Heart left ventricle (tissue), 16 donors: ENCODE data around the gene G3BP1. TPM values are rescaled to one million over a fixed set of nuclear protein-coding genes. Genes with fewer than 3 reads are reported as not detected.

ENCODE experiments used
- ATAC-seq, 4 donors: fragments of 200-7000 bp; cut with Tn5 transposase; one replicate each; pipeline ENCODE4 v1.9.1; 2020 to 2022; ENCODE audit warnings: moderate library complexity in 4 of 4, mild to moderate bottlenecking in 3 of 4, moderate number of reproducible peaks in 1 of 4
- DNase-seq, 5 donors: peaks; one replicate each; pipeline ENCODE4 v3.0.0-alpha.2; 2020
- H3K27ac ChIP-seq, 12 donors: fragments of 200-600 bp; sonication (generic) in 4 of 12; one replicate each; pipeline versions ENCODE4 v1.5.0 to v1.8.0; 2016 to 2022; ENCODE audit warnings: mild to moderate bottlenecking in 2 of 12
- H3K27me3 ChIP-seq, 9 donors: fragments of 200-600 bp; sonication (generic) in 2 of 9; one replicate each; pipeline versions ENCODE4 v1.5.1 to v1.8.0; 2016 to 2022; ENCODE audit warnings: mild to moderate bottlenecking in 3 of 9
- H3K36me3 ChIP-seq, 9 donors: fragments of 200-600 bp; sonication (generic) in 2 of 9; one replicate each; pipeline versions ENCODE4 v1.5.0 to v1.8.0; 2018 to 2022; ENCODE audit warnings: mild to moderate bottlenecking in 2 of 9
- H3K4me1 ChIP-seq, 12 donors: fragments of 200-600 bp; sonication (generic) in 4 of 12; one replicate each; pipeline versions ENCODE4 v1.5.0 to v1.8.0; 2016 to 2022; ENCODE audit warnings: mild to moderate bottlenecking in 3 of 12
- H3K4me3 ChIP-seq, 12 donors: fragments of 200-600 bp; sonication (generic) in 4 of 12; one replicate each; pipeline versions ENCODE4 v1.5.0 to v1.8.0; 2017 to 2022; ENCODE audit warnings: mild to moderate bottlenecking in 9 of 12, moderate library complexity in 4 of 12
- H3K9me3 ChIP-seq, 12 donors: fragments of 200-600 bp; sonication (generic) in 4 of 12; one replicate each; pipeline versions ENCODE4 v1.5.0 to v1.8.0; 2016 to 2022; ENCODE audit warnings: mild to moderate bottlenecking in 1 of 12
- CTCF ChIP-seq, 12 donors: fragments of 200-600 bp; sonication (generic) in 4 of 12; IDR thresholded peaks; one replicate each; pipeline versions ENCODE4 v1.5.0 to v1.8.0; 2018 to 2022; ENCODE audit warnings: antibody characterized with exemption in 12 of 12, mild to moderate bottlenecking in 5 of 12
- POLR2A ChIP-seq, 2 donors: fragments of 450-650 bp; IDR thresholded peaks; one replicate each; pipeline ENCODE4 v1.6.1; 2017; ENCODE audit warnings: antibody characterized with exemption in 2 of 2, mild to moderate bottlenecking in 2 of 2, moderate library complexity in 2 of 2
- WGBS, 4 donors: extraction: QIAGEN DNeasy Blood & Tissue Kit in 2 of 4; methylation state at CpG; one replicate each; pipeline versions ENCODE4 v1.1.5 to v1.1.7; 2013 to 2018; 5-methylcytosine and 5-hydroxymethylcytosine counted together
- intact Hi-C, 10 donors: fragments of 100-400 bp; cut with DNase I; formaldehyde crosslinking; loops; one replicate each; pipeline versions ENCODE4 v1.11.1 to v1.14.2; 2022
- polyA plus RNA-seq, 2 donors: library from polyadenylated mRNA; stranded (reverse); fragments of 200-250 nt; gene quantifications; one replicate each; pipeline ENCODE4 v1.2.3, GENCODE V29; 2013
- total RNA-seq, 9 donors: library from RNA; depleted of rRNA in 2 of 9; stranded (reverse); fragments of >200 nt in 2 of 9; fragmentation: NEBNext Ultra II Directional in 3 of 9; extraction: Animal tissue kit (Norgen Biotek cat#: 25700) in 3 of 9; gene quantifications; one replicate each; pipeline versions ENCODE4 v1.1.0 to v1.2.4, GENCODE V29; 2016 to 2023
- donor health status: ischemic (EF 13 %, LVEDD 7.1; RV severe dilation, severe dysfunction).
- donor health status: healthy with polysubstance abuse.
- donor health status: DM: no; HTN: yes; CAD: no.
- donor health status: DM: no; HTN: no; CAD: no.
- donor health status: ischemic (EF 25% LVEDD 6.9; RV normal size, moderate dysfunction).
- donor health status: ischemic (EF 25% LVEDD 5.7; RV mildly dilated, moderate dysfunction).
- donor health status: healthy.
- donor health status: DM: yes; HTN: yes; CAD: no.
- donor health status: ischemic (EF 35%, LVEDD 5.7; RV mildly dilated, moderate dysfunction).
- donor health status: nonischemic (EF 11% LVEDD 7.7; RV severe dilation, severe dysfunction).
- donor health status: DM: yes; HTN: yes; CAD: no.
- donor health status: PGD.
- donor health status: ischemic (EF 29% LVEDD 5.4; RV normal size, mild dysfunction).
- donor health status: nonischemic (EF 23%, LVEDD 6.1; RV moderate dilation, normal function).

The G3BP1 gene
- total and polyA plus RNA-seq, 11 donors, result 12.7 to 133 (median 96.4) TPM

GRCh38 chr5:151773951-151774350 lies 2.2 kb downstream of the G3BP1 start:
- DNase-seq (no peak), ATAC-seq (no peak)
- H3K4me1 ChIP-seq, result peaks cover 2 to 75% (median 60%) of the 10 kb centered on the region in 12 donors
- H3K9me3 ChIP-seq, result no peaks in the 10 kb centered on the region
- H3K36me3 ChIP-seq, result peaks cover 0 to 29% (median 6%) of the 10 kb centered on the region in 9 donors
- H3K27ac ChIP-seq, result peak overlapping the region in 7 of 12 donors; percentile 23 to 90 (median 87)
- H3K27me3 ChIP-seq, result no peaks in the 10 kb centered on the region
- 5 to 8% (median 7%) methylated on average over 3 of the region's 3 CpGs for WGBS, 4 donors
- intact Hi-C loops, result loop anchor here in 1 of 10 donors (5.0 kb wide), 1 partner anchor 38 kb away; no protein-coding TSS in a partner anchor
- TF ChIP-seq CTCF (IDR thresholded peaks at IDR 0.05) (no peak), POLR2A (IDR thresholded peaks at IDR 0.05) (no peak)
- H3K4me3 ChIP-seq, result peak overlapping the region in 11 of 12 donors; percentile 63 to 93 (median 76)

GRCh38 chr5:151775025-151775606 lies 3.4 kb downstream of the G3BP1 start:
- peak overlapping the region in 3 of 12 donors; percentile 76 to 85 (median 78) for H3K4me3 ChIP-seq
- peaks cover 0 to 31% (median 6%) of the 10 kb centered on the region in 9 donors for H3K36me3 ChIP-seq
- H3K9me3 ChIP-seq, result no peaks in the 10 kb centered on the region
- TF ChIP-seq CTCF (IDR thresholded peaks at IDR 0.05) (no peak), POLR2A (IDR thresholded peaks at IDR 0.05) (no peak)
- H3K27ac ChIP-seq, result peak overlapping the region in 4 of 12 donors; percentile 0 to 90 (median 54)
- no peak for DNase-seq
- 22 to 36% (median 29%) methylated on average over 3 of the region's 3 CpGs for WGBS, 4 donors
- intact Hi-C loops, result no loop called here
- H3K27me3 ChIP-seq, result no peaks in the 10 kb centered on the region
- ATAC-seq, result no peak
- peaks cover 2 to 84% (median 64%) of the 10 kb centered on the region in 12 donors for H3K4me1 ChIP-seq

- Histone ChIP-seq H3K27me3 (no peaks in the 10 kb centered on the region), H3K4me1 (peaks cover 2 to 88% (median 72%) of the 10 kb centered on the region in 12 donors), H3K36me3 (peaks cover 0 to 31% (median 6%) of the 10 kb centered on the region in 9 donors), H3K4me3 (no peak overlapping the region), H3K27ac (no peak overlapping the region), H3K9me3 (no peaks in the 10 kb centered on the region)
- intact Hi-C loops, result no loop called here
- 53 to 61% (median 55%) methylated on average over 3 of the region's 3 CpGs for WGBS, 4 donors
- no peak for DNase-seq
- ATAC-seq, result no peak
- TF ChIP-seq POLR2A (IDR thresholded peaks at IDR 0.05), result no peak
Measured at GRCh38 chr5:151779531-151780125, 7.9 kb downstream of the G3BP1 start.

- intact Hi-C loops, result no loop called here
- Histone ChIP-seq H3K36me3 (peaks cover 0 to 31% (median 6%) of the 10 kb centered on the region in 9 donors), H3K9me3 (no peaks in the 10 kb centered on the region), H3K27ac (no peak overlapping the region), H3K27me3 (no peaks in the 10 kb centered on the region), H3K4me1 (peaks cover 2 to 88% (median 72%) of the 10 kb centered on the region in 12 donors), H3K4me3 (no peak overlapping the region)
- 89 to 94% (median 90%) methylated on average over 11 of the region's 11 CpGs for WGBS, 4 donors
- TF ChIP-seq CTCF (IDR thresholded peaks at IDR 0.05) (no peak), POLR2A (IDR thresholded peaks at IDR 0.05) (no peak)
- ATAC-seq (no peak), DNase-seq (no peak)
Measured at GRCh38 chr5:151780348-151780747, 8.6 kb downstream of the G3BP1 start.
